Common myeloid progenitor, CD34-positive (primary cell): Measurements from ENCODE around the gene S100PBP.
A peak's percentile ranks its signal among the peaks of the same experiment; 100 is the strongest.

ENCODE experiments used
- CTCF ChIA-PET: fragments of 350-600 bp; sonication (Branson Sonifier 250); formaldehyde crosslinking; loops from one replicate; lab custom pipeline; 2021; ENCODE audit warnings: antibody characterized with exemption; lab: Charles Lee
- POLR2A ChIA-PET: fragments of 350-600 bp; sonication (Branson Sonifier 250); formaldehyde crosslinking; loops from one replicate; lab custom pipeline; 2021; ENCODE audit warnings: antibody characterized with exemption; lab: Charles Lee
- DNase-seq, 3 donors: peaks; one replicate each; pipeline versions ENCODE4 v3.0.0 to v3.0.0-alpha.2; 2013
- H3K27ac ChIP-seq, 2 experiments: 1 replicate in 1 of 2; 2 replicates in 1 of 2; pipeline ENCODE4 v1.7.0; 2013; ENCODE audit warnings: inconsistent platforms in 2 of 2, low read length in 2 of 2, mild to moderate bottlenecking in 2 of 2, low read depth in 1 of 2, moderate library complexity in 1 of 2; ENCODE audit not compliant: severe bottlenecking in 2 of 2, insufficient read depth in 1 of 2, poor library complexity in 1 of 2
- H3K27me3 ChIP-seq, 5 experiments: replicated peaks in 2 of 5; 1 replicate in 3 of 5; 2 replicates in 2 of 5; pipeline versions ENCODE4 v1.6.1 to v1.7.0; 2013; ENCODE audit warnings: low read length in 4 of 5, mild to moderate bottlenecking in 2 of 5, moderate library complexity in 2 of 5, inconsistent platforms in 1 of 5; ENCODE audit not compliant: insufficient read depth in 5 of 5, control insufficient read depth in 4 of 5
- H3K36me3 ChIP-seq, 4 experiments: 1 replicate in 2 of 4; 2 replicates in 2 of 4; pipeline versions ENCODE4 v1.6.1 to v1.7.0; 2013; ENCODE audit warnings: low read length in 3 of 4, control low read depth in 1 of 4, mild to moderate bottlenecking in 1 of 4; ENCODE audit not compliant: control insufficient read depth in 4 of 4, insufficient read depth in 4 of 4
- H3K4me1 ChIP-seq, 4 experiments: 1 replicate in 3 of 4; 2 replicates in 1 of 4; pipeline versions ENCODE4 v1.6.1 to v1.7.1; 2013; ENCODE audit warnings: low read length in 3 of 4, mild to moderate bottlenecking in 3 of 4, control low read depth in 1 of 4, inconsistent platforms in 1 of 4, moderate library complexity in 1 of 4; ENCODE audit not compliant: control insufficient read depth in 4 of 4, insufficient read depth in 4 of 4; ENCODE audit errors: control extremely low read depth in 1 of 4
- H3K4me3 ChIP-seq, 7 experiments: 1 replicate in 4 of 7; 2 replicates in 3 of 7; pipeline versions ENCODE4 v1.5.1 to v1.7.0; 2013; ENCODE audit warnings: mild to moderate bottlenecking in 7 of 7, low read length in 6 of 7, moderate library complexity in 6 of 7, inconsistent platforms in 2 of 7, low read depth in 2 of 7, control low read depth in 1 of 7; ENCODE audit not compliant: insufficient read depth in 4 of 7, control insufficient read depth in 1 of 7; ENCODE audit errors: extremely low read depth in 1 of 7
- H3K9me3 ChIP-seq, 5 experiments: 1 replicate in 4 of 5; 2 replicates in 1 of 5; pipeline versions ENCODE4 v1.6.1 to v1.7.1; 2013; ENCODE audit warnings: low read length in 4 of 5, mild to moderate bottlenecking in 2 of 5, inconsistent platforms in 1 of 5, low read depth in 1 of 5, moderate library complexity in 1 of 5; ENCODE audit not compliant: control insufficient read depth in 4 of 5, insufficient read depth in 2 of 5; ENCODE audit errors: control extremely low read depth in 1 of 5
- WGBS: methylation state at CpG from one replicate; pipeline ENCODE4 v1.1.5; 2013; ENCODE audit not compliant: insufficient coverage; 5-methylcytosine and 5-hydroxymethylcytosine counted together

The S100PBP gene

DNA sequence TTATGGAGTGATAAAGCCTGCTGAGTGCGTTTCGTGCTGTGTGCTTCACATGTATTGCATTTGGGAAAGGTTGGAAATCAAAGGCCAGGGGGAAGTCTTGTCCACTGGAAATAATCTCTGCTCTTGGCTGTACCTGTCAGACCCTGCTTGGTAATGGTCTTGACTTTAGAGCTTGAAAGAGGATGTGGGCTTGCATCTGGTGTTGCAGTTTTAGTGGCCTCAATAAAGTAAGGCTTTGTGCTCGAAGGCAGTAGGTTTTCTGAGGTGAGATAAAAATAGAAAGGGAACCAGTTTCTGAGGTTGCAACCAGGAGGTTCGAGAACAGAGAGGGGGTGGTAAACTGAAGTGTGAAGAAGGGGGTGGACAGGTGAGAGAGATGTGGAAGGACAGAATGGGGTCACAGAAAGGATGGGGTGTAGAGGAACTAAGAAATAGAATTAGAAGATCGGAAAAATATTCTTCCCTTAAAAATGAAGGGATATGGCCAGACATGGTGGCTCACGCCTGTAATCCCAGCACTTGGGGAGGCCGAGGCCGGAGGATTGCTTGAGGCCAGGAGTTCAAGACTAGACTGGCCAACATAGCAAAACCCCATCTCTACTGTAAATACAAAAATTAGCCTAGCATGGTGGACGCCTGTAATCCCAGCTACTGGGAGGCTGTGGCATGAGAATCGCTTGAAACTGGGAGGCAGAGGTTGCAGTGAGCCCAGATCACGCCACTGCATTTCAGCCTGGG lies 1.5 kb downstream of the S100PBP start:
- DNase-seq, result peak; percentile 14 to 83 (median 74)
- peaks cover 18 to 59% (median 36%) of the 10 kb centered on the region in 4 experiments for H3K4me1 ChIP-seq
- H3K36me3 ChIP-seq, result peaks cover 0 to 8% (median 0%) of the 10 kb centered on the region in 4 experiments
- POLR2A ChIA-PET, result no interaction called here
- 12% methylated on average over 4 of the region's 11 CpGs for WGBS
- CTCF ChIA-PET, result no interaction called here
- peak overlapping the region; percentile 41 to 92 for H3K27ac ChIP-seq
- no peaks in the 10 kb centered on the region for H3K9me3 ChIP-seq
- H3K27me3 ChIP-seq, result no peaks in the 10 kb centered on the region
- H3K4me3 ChIP-seq, result peak overlapping the region in 6 of 7 experiments; percentile 82 to 98 (median 92)

DNA sequence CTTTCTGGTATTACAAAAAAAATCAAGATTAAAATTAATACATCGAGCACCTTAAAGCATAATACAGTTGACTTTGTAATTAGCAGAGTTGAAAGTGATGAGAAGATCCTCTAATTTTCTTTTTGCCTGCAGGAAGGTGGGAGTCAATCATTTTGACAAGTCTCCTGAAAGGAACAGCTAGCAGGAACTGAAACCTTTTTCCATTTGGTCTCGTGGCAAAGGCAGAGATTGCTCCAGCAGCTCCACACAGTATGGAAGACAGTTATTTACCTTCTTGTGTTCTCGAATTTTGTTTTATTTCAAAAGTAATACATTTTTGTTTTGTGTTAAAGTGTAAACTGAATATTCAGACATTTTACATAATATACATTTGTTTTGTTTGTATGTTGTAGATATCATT lies 7.7 kb downstream of the S100PBP start:
- ChIA-PET CTCF (interaction anchor here (1.2 to 1.4 kb wide), 2 partner anchors 14 to 261 kb away, joined by 3 to 5 read pairs; no protein-coding TSS in a partner anchor), POLR2A (no interaction called here)
- 57% methylated on average over 1 of the region's 3 CpGs for WGBS

GRCh38 chr1:32828341-32828740 lies 10.9 kb downstream of the S100PBP start:
- Histone ChIP-seq H3K4me3 (no peak overlapping the region), H3K4me1 (no peaks in the 10 kb centered on the region), H3K27me3 (no peaks in the 10 kb centered on the region), H3K36me3 (peaks cover 13 to 77% (median 57%) of the 10 kb centered on the region in 4 experiments), H3K27ac (no peak overlapping the region), H3K9me3 (no peaks in the 10 kb centered on the region)
- POLR2A ChIA-PET, result no interaction called here
- CTCF ChIA-PET, result interaction anchor here (1.1 to 2.6 kb wide), 9 partner anchors 11 to 427 kb away, joined by 3 to 9 read pairs (median 5); partner anchors contain the start of genes S100PBP and YARS1
- no CpG with 5 or more reads among the region's 7 CpGs for WGBS
- DNase-seq, result peak; percentile 37 to 71 (median 68)

More for the DNA sequence above, 7.7 kb downstream of the S100PBP start:
- Histone ChIP-seq H3K27ac (no peak overlapping the region), H3K9me3 (no peaks in the 10 kb centered on the region), H3K36me3 (peaks cover 12 to 45% (median 40%) of the 10 kb centered on the region in 4 experiments), H3K4me3 (no peak overlapping the region), H3K27me3 (no peaks in the 10 kb centered on the region), H3K4me1 (peaks cover 0 to 13% (median 6%) of the 10 kb centered on the region in 4 experiments)
- DNase-seq, result no peak

DNA sequence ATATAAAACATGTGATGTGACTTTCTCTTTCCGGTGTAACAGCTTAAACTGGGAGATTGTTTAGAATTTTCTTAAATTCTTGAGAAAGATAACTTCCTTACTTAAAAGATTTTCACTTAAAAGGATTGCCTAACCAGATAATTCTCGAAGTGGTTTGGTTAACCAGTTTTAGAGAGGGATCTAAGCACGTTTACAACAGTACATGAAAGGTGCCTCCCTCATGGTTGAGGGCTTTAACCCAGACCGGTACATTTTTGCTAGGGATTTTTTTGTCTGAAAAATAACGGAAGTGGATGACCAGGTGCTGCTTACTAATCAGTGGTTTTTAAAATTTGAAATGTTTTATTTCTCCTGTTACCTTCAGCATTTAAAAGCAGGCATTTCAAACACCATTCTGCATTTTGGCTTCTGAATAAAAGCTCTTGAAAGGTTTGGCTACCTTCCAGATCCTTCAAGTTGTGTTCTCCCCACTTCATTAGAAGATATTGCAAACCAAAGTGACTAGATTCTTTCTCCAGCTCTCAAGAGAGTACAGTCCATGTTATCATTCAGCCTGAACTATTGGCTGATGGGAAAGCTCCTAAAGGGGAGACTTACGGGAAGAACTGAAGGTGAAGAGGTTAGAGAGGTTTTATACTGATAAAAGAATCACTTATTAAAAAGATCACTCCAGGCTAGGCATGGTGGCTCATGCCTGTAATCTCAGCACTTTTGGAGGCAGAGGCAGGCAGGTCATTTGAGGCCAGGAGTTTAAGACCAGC lies 12.8 kb downstream of the S100PBP start:
- CTCF ChIA-PET, result interaction anchor here (0.8 to 2.6 kb wide), 5 partner anchors 21 to 46 kb away, joined by 3 to 9 read pairs (median 5); no protein-coding TSS in a partner anchor
- Histone ChIP-seq H3K9me3 (no peaks in the 10 kb centered on the region), H3K27ac (no peak overlapping the region), H3K36me3 (peaks cover 15 to 86% (median 60%) of the 10 kb centered on the region in 4 experiments), H3K4me3 (no peak overlapping the region), H3K27me3 (no peaks in the 10 kb centered on the region), H3K4me1 (no peaks in the 10 kb centered on the region)
- POLR2A ChIA-PET, result no interaction called here
- no peak for DNase-seq
- WGBS, result 88% methylated on average over 3 of the region's 6 CpGs

DNA sequence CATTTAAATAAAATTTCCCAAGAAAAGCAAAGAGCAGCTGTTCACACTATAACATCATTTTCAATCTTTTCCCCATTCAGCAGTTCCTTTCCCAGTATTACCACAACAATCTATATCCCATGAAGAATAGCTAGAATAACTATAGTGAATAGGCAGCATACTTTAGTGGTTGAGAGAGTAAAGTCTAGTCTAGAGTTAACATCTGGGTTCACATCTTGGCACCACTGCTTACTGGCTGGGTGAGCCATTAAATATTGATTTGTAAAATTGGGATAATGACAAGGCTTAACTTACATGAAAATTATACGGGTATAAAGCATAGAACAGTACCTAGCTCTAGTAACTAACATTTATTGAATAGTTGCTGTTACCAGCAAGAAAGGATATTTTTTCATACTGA lies 14.4 kb downstream of the S100PBP start:
- H3K9me3 ChIP-seq, result no peaks in the 10 kb centered on the region
- no peaks in the 10 kb centered on the region for H3K27me3 ChIP-seq
- no CpG with 5 or more reads among the region's 1 CpG for WGBS
- no peaks in the 10 kb centered on the region for H3K4me1 ChIP-seq
- POLR2A ChIA-PET, result interaction anchor here (0.6 kb wide), 2 partner anchors 8 to 145 kb away, joined by 3 to 4 read pairs; no protein-coding TSS in a partner anchor
- H3K36me3 ChIP-seq, result peaks cover 10 to 83% (median 50%) of the 10 kb centered on the region in 4 experiments
- CTCF ChIA-PET, result interaction anchor here (0.6 to 1.2 kb wide), 2 partner anchors 14 to 15 kb away, joined by 3 read pairs; no protein-coding TSS in a partner anchor
- DNase-seq, result no peak
- H3K27ac ChIP-seq, result no peak overlapping the region
- H3K4me3 ChIP-seq, result no peak overlapping the region

GRCh38 chr1:32848354-32849063 lies 31.1 kb downstream of the S100PBP start:
- ChIA-PET POLR2A (no interaction called here), CTCF (interaction anchor here (1.2 kb wide), 1 partner anchor 44 kb away, joined by 4 read pairs; no protein-coding TSS in a partner anchor)
- Histone ChIP-seq H3K27ac (no peak overlapping the region), H3K9me3 (peaks cover 0 to 2% (median 0%) of the 10 kb centered on the region in 5 experiments), H3K4me3 (no peak overlapping the region), H3K4me1 (no peaks in the 10 kb centered on the region), H3K27me3 (no peaks in the 10 kb centered on the region), H3K36me3 (peaks cover 20 to 47% (median 30%) of the 10 kb centered on the region in 4 experiments)
- DNase-seq, result no peak
- no CpG with 5 or more reads among the region's 2 CpGs for WGBS
